Measurements from ENCODE around the gene USP6NL. TPM values are rescaled to one million over a fixed set of nuclear protein-coding genes. Genes with fewer than 3 reads are reported as not detected.

USP6NL gene
- total and polyA plus RNA-seq, 9 of the 15 experiments (the other 6 are each of a cell fraction or from before 2014, with no cell fraction given), result 3.2 to 26.6 (median 19.8) TPM

- TF ChIP-seq GTF2A2 (tag; IDR thresholded peaks at IDR 0.05) (peak; percentile 61), NBN (IDR thresholded peaks at IDR 0.05; ENCODE audit: low read depth) (peak; percentile 96), JUNB (CRISPR knock-in tag; conservative IDR thresholded peaks at IDR 0.05) (no peak), PHF8 (IDR thresholded peaks at IDR 0.05; ENCODE audit: borderline replicate concordance, low read length) (no peak), HDAC6 (IDR thresholded peaks at IDR 0.05; ENCODE audit: low read depth, low read length) (no peak), MAFG (tag; conservative IDR thresholded peaks at IDR 0.05) (0 out of 2 replicates have a peak, but pooled peaks have one; percentile 4), SUPT5H (IDR thresholded peaks at IDR 0.05) (no peak; the same call in 1 of the 2 replicates), HDAC1 (IDR thresholded peaks at IDR 0.05) (peak in 1 of 2 experiments; percentile 84; a peak in 1 of 4 replicates), CXXC5 (CRISPR knock-in tag; IDR thresholded peaks at IDR 0.05) (peak; percentile 67), PRMT5 (CRISPR knock-in tag; IDR thresholded peaks at IDR 0.05) (no peak), ELF2 (CRISPR knock-in tag; IDR thresholded peaks at IDR 0.05) (no peak), THRB (CRISPR knock-in tag; conservative IDR thresholded peaks at IDR 0.05) (no peak), ZNF668 (CRISPR knock-in tag; IDR thresholded peaks at IDR 0.05) (no peak), EP300 (IDR thresholded peaks at IDR 0.05; ENCODE audit: low read length) (peak; percentile 98), LEF1 (IDR thresholded peaks at IDR 0.05) (peak; percentile 95), CEBPB (tag; IDR thresholded peaks at IDR 0.05) (peak; percentile 78), CBFB (CRISPR knock-in tag; IDR thresholded peaks at IDR 0.05) (0 out of 2 replicates have a peak, but pooled peaks have one; percentile 1), TAF1 (IDR thresholded peaks at IDR 0.05; ENCODE audit: control insufficient read depth, extremely low read depth, insufficient read depth, low read length, severe bottlenecking) (no peak), CEBPG (CRISPR knock-in tag; IDR thresholded peaks at IDR 0.05) (peak; percentile 45), CEBPG (tag; conservative IDR thresholded peaks at IDR 0.05 in 1 of 2, IDR thresholded peaks at IDR 0.05 in 1 of 2) (peak; percentile 25 to 80; a peak in 3 of 4 replicates), HDAC2 (IDR thresholded peaks at IDR 0.05) (peak; percentile 89), CCAR2 (IDR thresholded peaks at IDR 0.05; ENCODE audit: low read depth, low read length) (no peak), LARP7 (IDR thresholded peaks at IDR 0.05) (0 out of 2 replicates have a peak, but pooled peaks have one; percentile 15), STAT5A (IDR thresholded peaks at IDR 0.05; ENCODE audit: borderline replicate concordance, low read length) (peak; percentile 98)
- TF ChIP-seq, protein P1, sequence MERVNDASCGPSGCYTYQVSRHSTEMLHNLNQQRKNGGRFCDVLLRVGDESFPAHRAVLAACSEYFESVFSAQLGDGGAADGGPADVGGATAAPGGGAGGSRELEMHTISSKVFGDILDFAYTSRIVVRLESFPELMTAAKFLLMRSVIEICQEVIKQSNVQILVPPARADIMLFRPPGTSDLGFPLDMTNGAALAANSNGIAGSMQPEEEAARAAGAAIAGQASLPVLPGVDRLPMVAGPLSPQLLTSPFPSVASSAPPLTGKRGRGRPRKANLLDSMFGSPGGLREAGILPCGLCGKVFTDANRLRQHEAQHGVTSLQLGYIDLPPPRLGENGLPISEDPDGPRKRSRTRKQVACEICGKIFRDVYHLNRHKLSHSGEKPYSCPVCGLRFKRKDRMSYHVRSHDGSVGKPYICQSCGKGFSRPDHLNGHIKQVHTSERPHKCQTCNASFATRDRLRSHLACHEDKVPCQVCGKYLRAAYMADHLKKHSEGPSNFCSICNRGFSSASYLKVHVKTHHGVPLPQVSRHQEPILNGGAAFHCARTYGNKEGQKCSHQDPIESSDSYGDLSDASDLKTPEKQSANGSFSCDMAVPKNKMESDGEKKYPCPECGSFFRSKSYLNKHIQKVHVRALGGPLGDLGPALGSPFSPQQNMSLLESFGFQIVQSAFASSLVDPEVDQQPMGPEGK (CRISPR knock-in tag; IDR thresholded peaks at IDR 0.05; ENCODE audit: borderline replicate concordance), result no peak
- TF ChIP-seq, protein P2, sequence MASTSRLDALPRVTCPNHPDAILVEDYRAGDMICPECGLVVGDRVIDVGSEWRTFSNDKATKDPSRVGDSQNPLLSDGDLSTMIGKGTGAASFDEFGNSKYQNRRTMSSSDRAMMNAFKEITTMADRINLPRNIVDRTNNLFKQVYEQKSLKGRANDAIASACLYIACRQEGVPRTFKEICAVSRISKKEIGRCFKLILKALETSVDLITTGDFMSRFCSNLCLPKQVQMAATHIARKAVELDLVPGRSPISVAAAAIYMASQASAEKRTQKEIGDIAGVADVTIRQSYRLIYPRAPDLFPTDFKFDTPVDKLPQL (IDR thresholded peaks at IDR 0.05; ENCODE audit: extremely low read depth, insufficient read length), result no peak
These were observed 861 bp upstream of the USP6NL start (continued) for GRCh38 chr10:11612021-11613001.
